GM23338 (cell line): ENCODE measurements around the gene FGFR2.

Experiments
- EZH2phosphoT487 ChIP-seq: fragments of 200-600 bp; sonication (generic); IDR thresholded peaks from one replicate; pipeline ENCODE4 v1.8.1; 2018; ENCODE audit warnings: antibody characterized with exemption; ENCODE audit not compliant: unreplicated experiment
- TF ChIP-seq, protein P1 (sequence below), 2 experiments: fragments of 200-600 bp in 1 of 2; sonication (generic) in 1 of 2; conservative IDR thresholded peaks; 2 replicates each; pipeline versions ENCODE4 v1.5.1 to v1.6.1; 2016 to 2017; ENCODE audit warnings: antibody characterized with exemption in 2 of 2, low read depth in 2 of 2, mild to moderate bottlenecking in 2 of 2, moderate library complexity in 1 of 2

GRCh38 chr10:121438333-121438732, 159.9 kb downstream of the FGFR2 start:
- TF ChIP-seq, protein P1, sequence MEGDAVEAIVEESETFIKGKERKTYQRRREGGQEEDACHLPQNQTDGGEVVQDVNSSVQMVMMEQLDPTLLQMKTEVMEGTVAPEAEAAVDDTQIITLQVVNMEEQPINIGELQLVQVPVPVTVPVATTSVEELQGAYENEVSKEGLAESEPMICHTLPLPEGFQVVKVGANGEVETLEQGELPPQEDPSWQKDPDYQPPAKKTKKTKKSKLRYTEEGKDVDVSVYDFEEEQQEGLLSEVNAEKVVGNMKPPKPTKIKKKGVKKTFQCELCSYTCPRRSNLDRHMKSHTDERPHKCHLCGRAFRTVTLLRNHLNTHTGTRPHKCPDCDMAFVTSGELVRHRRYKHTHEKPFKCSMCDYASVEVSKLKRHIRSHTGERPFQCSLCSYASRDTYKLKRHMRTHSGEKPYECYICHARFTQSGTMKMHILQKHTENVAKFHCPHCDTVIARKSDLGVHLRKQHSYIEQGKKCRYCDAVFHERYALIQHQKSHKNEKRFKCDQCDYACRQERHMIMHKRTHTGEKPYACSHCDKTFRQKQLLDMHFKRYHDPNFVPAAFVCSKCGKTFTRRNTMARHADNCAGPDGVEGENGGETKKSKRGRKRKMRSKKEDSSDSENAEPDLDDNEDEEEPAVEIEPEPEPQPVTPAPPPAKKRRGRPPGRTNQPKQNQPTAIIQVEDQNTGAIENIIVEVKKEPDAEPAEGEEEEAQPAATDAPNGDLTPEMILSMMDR (conservative IDR thresholded peaks at IDR 0.05; ENCODE audit: low read depth in 2 of 2) = no peak
- no peak for TF ChIP-seq EZH2phosphoT487
